HG03565 (cell line): Measurements from ENCODE around the gene ATAD3B.
"Not testable (repeated sequence)": the region's sequence is repeated elsewhere in the genome, so short reads cannot be mapped to it uniquely, and the experiment has no call there.

ENCODE experiments used
- ATAC-seq: cut with Tn5 transposase; IDR thresholded peaks from one replicate; pipeline ENCODE4 v1.9.1; 2021; ENCODE audit warnings: mild to moderate bottlenecking, moderate library complexity; ENCODE audit not compliant: unreplicated experiment

The ATAD3B gene

GRCh38 chr1:1509465-1509850 is 37.9 kb downstream of the ATAD3B start:
- not testable (repeated sequence) for ATAC-seq

GRCh38 chr1:1510912-1511532 is 39.5 kb downstream of the ATAD3B start:
- no peak for ATAC-seq

- peak; percentile 80 for ATAC-seq
Observed at GRCh38 chr1:1511533-1512285, 40.1 kb downstream of the ATAD3B start, which contains the start of gene ATAD3A. Gene ATAD3A (plus strand): TSS chr1:1512162. CDS start chr1:1512269, 107 bp downstream.

GRCh38 chr1:1512425-1512824 is 40.9 kb downstream of the ATAD3B start:
- ATAC-seq, result not testable (repeated sequence)

- ATAC-seq, result not testable (repeated sequence)
Observed at GRCh38 chr1:1513675-1514074, 42.1 kb downstream of the ATAD3B start.

GRCh38 chr1:1514376-1514775 is 42.8 kb downstream of the ATAD3B start:
- not testable (repeated sequence) for ATAC-seq

- not testable (repeated sequence) for ATAC-seq
Observed at GRCh38 chr1:1516923-1517322, 45.4 kb downstream of the ATAD3B start.

GRCh38 chr1:1517973-1518620 is 46.5 kb downstream of the ATAD3B start:
- no peak for ATAC-seq

GRCh38 chr1:1518621-1519007 is 47.0 kb downstream of the ATAD3B start:
- not testable (repeated sequence) for ATAC-seq

- not testable (repeated sequence) for ATAC-seq
Observed at GRCh38 chr1:1519805-1520505, 48.4 kb downstream of the ATAD3B start.

- no peak for ATAC-seq
Observed at GRCh38 chr1:1521331-1521730, 49.8 kb downstream of the ATAD3B start.

- not testable (repeated sequence) for ATAC-seq
Observed at GRCh38 chr1:1522536-1522935, 51.0 kb downstream of the ATAD3B start.

- ATAC-seq, result not testable (repeated sequence)
Observed at GRCh38 chr1:1523226-1523625, 51.7 kb downstream of the ATAD3B start.

GRCh38 chr1:1523651-1524050 is 52.1 kb downstream of the ATAD3B start:
- not testable (repeated sequence) for ATAC-seq

- not testable (repeated sequence) for ATAC-seq
Observed at GRCh38 chr1:1524750-1525383, 53.3 kb downstream of the ATAD3B start.

- ATAC-seq, result not testable (repeated sequence)
Observed at GRCh38 chr1:1526476-1526875, 54.9 kb downstream of the ATAD3B start.

GRCh38 chr1:1527092-1527816 is 55.7 kb downstream of the ATAD3B start:
- ATAC-seq, result no peak

GRCh38 chr1:1528301-1529267 is 57.0 kb downstream of the ATAD3B start:
- no peak for ATAC-seq

- no peak for ATAC-seq
Observed at GRCh38 chr1:1529321-1529720, 57.8 kb downstream of the ATAD3B start.
